NCI-H1436 treated with DMSO at 0.1 percent for 48 hours (cell line): ENCODE measurements around the gene CFAP73.

Source experiments
- DNase-seq: peaks from one replicate; lab custom pipeline; 2025; lab: John Stamatoyannopoulos, UW

The CFAP73 gene

GRCh38 chr12:113165521-113166450, 16.3 kb downstream of the CFAP73 start:
- no peak for DNase-seq

GRCh38 chr12:113167868-113168267, 18.3 kb downstream of the CFAP73 start:
- DNase-seq, result no peak

GRCh38 chr12:113169697-113170096, 20.2 kb downstream of the CFAP73 start:
- DNase-seq, result no peak

- DNase-seq, result no peak
Measured at GRCh38 chr12:113170457-113170856, 20.9 kb downstream of the CFAP73 start.

- no peak for DNase-seq
Measured at GRCh38 chr12:113170926-113171325, 21.4 kb downstream of the CFAP73 start.

- DNase-seq, result no peak
Measured at GRCh38 chr12:113171543-113171942, 22.0 kb downstream of the CFAP73 start.

- no peak for DNase-seq
Measured at GRCh38 chr12:113172185-113172584, 22.7 kb downstream of the CFAP73 start.

- no peak for DNase-seq
Measured at GRCh38 chr12:113173081-113173698, 23.7 kb downstream of the CFAP73 start.

- no peak for DNase-seq
Measured at GRCh38 chr12:113174461-113175384, 25.2 kb downstream of the CFAP73 start.

GRCh38 chr12:113179023-113179422, 29.5 kb downstream of the CFAP73 start:
- no peak for DNase-seq

GRCh38 chr12:113180333-113180732, 30.8 kb downstream of the CFAP73 start:
- no peak for DNase-seq

- DNase-seq, result no peak
Measured at GRCh38 chr12:113181975-113182374, 32.5 kb downstream of the CFAP73 start.

GRCh38 chr12:113183030-113183589, 33.6 kb downstream of the CFAP73 start:
- DNase-seq, result no peak

GRCh38 chr12:113184098-113184899, 34.8 kb downstream of the CFAP73 start:
- DNase-seq, result no peak

GRCh38 chr12:113184900-113185179, 35.3 kb downstream of the CFAP73 start:
- DNase-seq, result no peak

- DNase-seq, result no peak
Measured at GRCh38 chr12:113185180-113186032, 35.9 kb downstream of the CFAP73 start, which contains the start of the genes DDX54 and RITA1. Gene DDX54 (minus strand): TSS chr12:113185478. CDS start chr12:113185451, 27 bp downstream. Gene RITA1 (plus strand): TSS chr12:113185721. CDS start chr12:113186747, 1,026 bp downstream.

GRCh38 chr12:113186033-113186365, 36.5 kb downstream of the CFAP73 start:
- DNase-seq, result no peak

- no peak for DNase-seq
Measured at GRCh38 chr12:113186666-113187325, 37.3 kb downstream of the CFAP73 start.

GRCh38 chr12:113189361-113189760, 39.8 kb downstream of the CFAP73 start:
- DNase-seq, result no peak

GRCh38 chr12:113190761-113191160, 41.2 kb downstream of the CFAP73 start:
- no peak for DNase-seq
